GM23338 (cell line): ENCODE measurements around the gene ANO6. TPM values are rescaled to one million over a fixed set of nuclear protein-coding genes. Genes with fewer than 3 reads are reported as not detected.

Experiments used
- ATAC-seq: fragments of 200-7000 bp; cut with Tn5 transposase; 3 replicates; pipeline ENCODE4 v1.9.1; 2020
- DNase-seq: peaks from one replicate; pipeline ENCODE4 v3.0.0-alpha.2; 2015; ENCODE audit warnings: low spot score
- H2AFZ ChIP-seq: fragments of 200-600 bp; sonication (generic); 2 replicates; pipeline ENCODE4 v1.8.0; 2016; ENCODE audit warnings: antibody characterized with exemption, mild to moderate bottlenecking, moderate library complexity
- H3F3A ChIP-seq: fragments of 200-600 bp; sonication (generic); replicated peaks from 2 replicates; pipeline ENCODE4 v1.8.0; 2017; ENCODE audit warnings: antibody characterized with exemption, mixed run types, low read depth
- H3K27ac ChIP-seq: fragments of 200-600 bp; sonication (generic); 2 replicates; pipeline ENCODE4 v1.6.1; 2016; ENCODE audit warnings: low read depth
- H3K27me3 ChIP-seq: fragments of 200-600 bp; sonication (generic); 2 replicates; pipeline ENCODE4 v1.8.0; 2016; ENCODE audit warnings: mild to moderate bottlenecking, mixed run types, moderate library complexity; ENCODE audit not compliant: insufficient read depth
- H3K36me3 ChIP-seq: fragments of 200-600 bp; sonication (generic); 2 replicates; pipeline ENCODE4 v1.8.0; 2016; ENCODE audit warnings: mild to moderate bottlenecking; ENCODE audit not compliant: insufficient read depth
- H3K4me1 ChIP-seq: fragments of 200-600 bp; sonication (generic); 2 replicates; pipeline ENCODE4 v1.8.0; 2016; ENCODE audit warnings: mild to moderate bottlenecking, moderate library complexity; ENCODE audit not compliant: insufficient read depth
- H3K4me2 ChIP-seq: fragments of 200-600 bp; sonication (generic); 2 replicates; pipeline ENCODE4 v1.7.1; 2017; ENCODE audit warnings: mixed run types
- H3K4me3 ChIP-seq: fragments of 200-600 bp; sonication (generic); 2 replicates; pipeline ENCODE4 v1.6.1; 2016; ENCODE audit warnings: mixed run types
- H3K79me2 ChIP-seq: fragments of 200-600 bp; sonication (generic); replicated peaks from 2 replicates; pipeline ENCODE4 v1.8.0; 2017; ENCODE audit warnings: mild to moderate bottlenecking; ENCODE audit not compliant: insufficient read depth
- H3K9me2 ChIP-seq: fragments of 200-600 bp; sonication (generic); 2 replicates; pipeline ENCODE4 v1.8.0; 2017; ENCODE audit not compliant: insufficient read depth
- H4K20me1 ChIP-seq: fragments of 200-600 bp; sonication (generic); replicated peaks from 2 replicates; pipeline ENCODE4 v1.8.0; 2017; ENCODE audit warnings: mild to moderate bottlenecking; ENCODE audit not compliant: insufficient read depth
- H3K27ac Mint-ChIP-seq: 2 replicates; pipeline ENCODE4 v1.8.0; 2020; ENCODE audit warnings: inconsistent platforms, mild to moderate bottlenecking, moderate library complexity, mixed read lengths
- H3K27me3 Mint-ChIP-seq: 3 replicates; pipeline ENCODE4 v1.8.0; 2022; ENCODE audit warnings: low read depth, mild to moderate bottlenecking, moderate library complexity, mixed read lengths, inconsistent platforms; ENCODE audit not compliant: insufficient read depth, poor library complexity
- H3K36me3 Mint-ChIP-seq: 3 replicates; pipeline ENCODE4 v1.8.0; 2021; ENCODE audit warnings: low read depth, mild to moderate bottlenecking, inconsistent platforms, moderate library complexity, mixed read lengths
- H3K4me1 Mint-ChIP-seq: 3 replicates; pipeline ENCODE4 v1.8.0; 2020; ENCODE audit warnings: mild to moderate bottlenecking, inconsistent platforms, mixed read lengths
- H3K4me3 Mint-ChIP-seq: 3 replicates; pipeline ENCODE4 v1.8.0; 2021; ENCODE audit warnings: moderate library complexity, mild to moderate bottlenecking, inconsistent platforms, mixed read lengths
- H3K9me3 Mint-ChIP-seq: 3 replicates; pipeline ENCODE4 v1.8.0; 2020; ENCODE audit warnings: moderate library complexity, mild to moderate bottlenecking, inconsistent platforms, mixed read lengths
- CREB1 ChIP-seq: fragments of 250-450 bp; sonication (Bioruptor Pico); IDR thresholded peaks from 2 replicates; pipeline ENCODE4 v1.5.0; 2020; ENCODE audit warnings: low read depth, mild to moderate bottlenecking, moderate library complexity
- CTCF ChIP-seq, 2 experiments: fragments of 200-600 bp in 1 of 2; sonication (generic) in 1 of 2; conservative IDR thresholded peaks; 2 replicates each; pipeline versions ENCODE4 v1.5.1 to v1.6.1; 2016 to 2017; ENCODE audit warnings: antibody characterized with exemption in 2 of 2, low read depth in 2 of 2, mild to moderate bottlenecking in 2 of 2, moderate library complexity in 1 of 2
- ETS1 ChIP-seq: IDR thresholded peaks from 2 replicates; pipeline ENCODE4 v1.6.1; 2016; ENCODE audit warnings: antibody characterized with exemption
- EZH2 ChIP-seq: fragments of 200-600 bp; sonication (generic); IDR thresholded peaks from one replicate; pipeline ENCODE4 v1.8.0; 2017; ENCODE audit warnings: antibody characterized with exemption, mild to moderate bottlenecking, low read depth; ENCODE audit not compliant: unreplicated experiment
- EZH2phosphoT487 ChIP-seq: fragments of 200-600 bp; sonication (generic); IDR thresholded peaks from one replicate; pipeline ENCODE4 v1.8.1; 2018; ENCODE audit warnings: antibody characterized with exemption; ENCODE audit not compliant: unreplicated experiment
- JUNB ChIP-seq: IDR thresholded peaks from one replicate; pipeline ENCODE4 v1.6.1; 2016; ENCODE audit warnings: antibody characterized with exemption; ENCODE audit not compliant: unreplicated experiment
- NANOG ChIP-seq: IDR thresholded peaks from 2 replicates; pipeline ENCODE4 v1.6.1; 2016; ENCODE audit warnings: antibody characterized with exemption, borderline replicate concordance
- POLR2AphosphoS5 ChIP-seq: IDR thresholded peaks from 2 replicates; pipeline ENCODE4 v1.6.1; 2016; ENCODE audit warnings: antibody characterized with exemption, low read depth
- REST ChIP-seq: IDR thresholded peaks from one replicate; pipeline ENCODE4 v1.6.1; 2018; ENCODE audit warnings: antibody characterized with exemption; ENCODE audit not compliant: unreplicated experiment
- STAT1 ChIP-seq: IDR thresholded peaks from one replicate; pipeline ENCODE4 v1.6.1; 2016; ENCODE audit warnings: antibody characterized with exemption; ENCODE audit not compliant: unreplicated experiment
- ZNF114 ChIP-seq: fragments of 250-450 bp; sonication (Bioruptor Pico); IDR thresholded peaks from 2 replicates; pipeline ENCODE4 v1.5.0; 2020; ENCODE audit warnings: mild to moderate bottlenecking, moderate library complexity
- ZNF331 ChIP-seq: fragments of 250-450 bp; sonication (Bioruptor Pico); IDR thresholded peaks from 2 replicates; pipeline ENCODE4 v1.5.0; 2020; ENCODE audit warnings: low read depth, mild to moderate bottlenecking, moderate library complexity
- ZNF462 ChIP-seq: fragments of 250-450 bp; sonication (Bioruptor Pico); IDR thresholded peaks from 2 replicates; pipeline ENCODE4 v1.5.0; 2020; ENCODE audit warnings: mild to moderate bottlenecking, moderate library complexity
- polyA plus RNA-seq: library from polyadenylated mRNA; unstranded; fragments of >200 nt; fragmentation: Nextera tagmentation; extraction: Ambion mirVana; gene quantifications from 2 replicates; pipeline ENCODE4 v1.2.1, GENCODE V29; 2016
- total RNA-seq: library from RNA; depleted of rRNA; stranded (reverse); fragments of >200 nt; shearing (Covaris generic); gene quantifications from 2 replicates; pipeline ENCODE4 v1.2.3, GENCODE V29; 2014

ANO6 gene
- total and polyA plus RNA-seq, 2 experiments from 2014 or later = 21.1 to 48.9 TPM

- Mint-ChIP-seq H3K27me3 (no peaks in the 10 kb centered on the region), H3K36me3 (peaks cover 41% of the 10 kb centered on the region), H3K4me1 (peaks cover 21% of the 10 kb centered on the region), H3K9me3 (no peaks in the 10 kb centered on the region), H3K4me3 (no peak overlapping the region), H3K27ac (no peak overlapping the region)
- H3K4me3 ChIP-seq = no peak overlapping the region
- H3K36me3 ChIP-seq = peaks cover 3% of the 10 kb centered on the region; the same call in 1 of the 2 replicates
- no peak overlapping the region for H3K4me2 ChIP-seq
- no peaks in the 10 kb centered on the region for H3F3A ChIP-seq
- H2AFZ ChIP-seq = no peak overlapping the region
- ATAC-seq = no peak
- no peaks in the 10 kb centered on the region for H3K27me3 ChIP-seq
- no peak overlapping the region for H3K27ac ChIP-seq
- no peaks in the 10 kb centered on the region for H3K9me2 ChIP-seq
- H4K20me1 ChIP-seq = no peaks in the 10 kb centered on the region
- H3K79me2 ChIP-seq = no peaks in the 10 kb centered on the region
- H3K4me1 ChIP-seq = peaks cover 21% of the 10 kb centered on the region
- TF ChIP-seq CREB1 (CRISPR knock-in tag) (no peak), CTCF (conservative IDR thresholded peaks at IDR 0.05; ENCODE audit: low read depth in 2 of 2) (no peak), REST (no peak), EZH2phosphoT487 (no peak), ZNF331 (CRISPR knock-in tag) (no peak), ZNF114 (CRISPR knock-in tag) (no peak), JUNB (no peak), NANOG (no peak), ZNF462 (CRISPR knock-in tag) (no peak), ETS1 (no peak), EZH2 (no peak), STAT1 (no peak), POLR2AphosphoS5 (no peak)
- no peak for DNase-seq
Measured at GRCh38 chr12:45421736-45422135, 205.8 kb downstream of the ANO6 start.
